ENCODE data around the gene MPPED1.

Gene MPPED1

DNA sequence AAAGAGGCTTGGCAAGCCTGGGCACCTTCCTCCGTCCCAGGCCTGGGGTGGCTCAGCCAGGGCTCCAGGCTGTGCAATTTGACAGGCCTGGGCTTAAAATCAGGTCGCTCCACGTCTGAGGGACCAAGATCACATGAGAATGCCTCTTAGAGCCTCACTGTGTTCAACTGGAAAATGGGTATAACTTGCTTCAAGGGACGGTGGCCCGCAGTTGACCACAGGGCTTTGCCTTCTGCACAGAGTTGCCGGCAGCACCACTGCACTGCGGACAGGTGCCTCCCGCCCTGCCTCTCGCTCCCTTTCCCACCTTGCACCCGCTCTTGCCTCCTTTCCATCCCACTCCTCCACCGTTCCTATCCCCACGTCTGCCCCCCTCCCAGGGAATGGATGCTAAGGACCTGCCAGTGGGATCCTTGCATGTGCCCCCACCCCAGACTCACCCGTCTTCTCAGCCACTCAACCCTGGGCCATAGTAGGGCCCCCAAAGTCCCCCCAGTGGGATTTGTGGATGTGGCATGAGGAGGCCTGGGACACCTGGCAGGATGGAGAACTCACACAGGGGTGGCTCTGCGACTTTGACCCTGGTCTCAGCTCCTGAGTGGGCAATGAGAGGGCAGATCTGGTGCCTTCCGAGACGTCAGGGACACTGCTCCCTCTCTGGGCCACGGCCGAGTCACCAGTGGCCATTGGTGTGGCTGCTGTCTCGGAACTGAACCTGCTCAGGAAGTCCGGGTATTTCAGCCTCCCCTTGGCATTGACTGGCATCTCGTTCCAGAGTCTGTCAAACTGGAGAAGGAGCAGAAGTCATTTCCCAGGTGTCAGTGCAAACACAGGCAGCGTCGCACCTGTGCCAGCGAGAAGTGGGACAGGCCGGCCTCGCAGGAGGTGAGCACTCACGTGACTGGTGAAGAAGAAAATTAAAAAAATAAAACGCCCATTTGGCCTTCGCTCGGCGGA, 128.0 kb downstream of the MPPED1 start:
- no peak overlapping the region for H3K9ac ChIP-seq (ENCODE audit: low read depth, low read length)
- no peak overlapping the region for H3K27ac ChIP-seq (ENCODE audit: low read length)
- H3K4me1 ChIP-seq (ENCODE audit: insufficient read depth, low read length): no peaks in the 10 kb centered on the region
- H3K4me3 ChIP-seq (ENCODE audit: low read length): no peak overlapping the region
- H3K9me3 ChIP-seq (ENCODE audit: insufficient read depth, low read depth, low read length): peaks cover 14% of the 10 kb centered on the region; the same call in 1 of the 2 replicates
- no peaks in the 10 kb centered on the region for H3K36me3 ChIP-seq (ENCODE audit: insufficient read depth, low read depth, low read length)
- no peaks in the 10 kb centered on the region for H3K27me3 ChIP-seq (ENCODE audit: insufficient read depth, low read length)

DNA sequence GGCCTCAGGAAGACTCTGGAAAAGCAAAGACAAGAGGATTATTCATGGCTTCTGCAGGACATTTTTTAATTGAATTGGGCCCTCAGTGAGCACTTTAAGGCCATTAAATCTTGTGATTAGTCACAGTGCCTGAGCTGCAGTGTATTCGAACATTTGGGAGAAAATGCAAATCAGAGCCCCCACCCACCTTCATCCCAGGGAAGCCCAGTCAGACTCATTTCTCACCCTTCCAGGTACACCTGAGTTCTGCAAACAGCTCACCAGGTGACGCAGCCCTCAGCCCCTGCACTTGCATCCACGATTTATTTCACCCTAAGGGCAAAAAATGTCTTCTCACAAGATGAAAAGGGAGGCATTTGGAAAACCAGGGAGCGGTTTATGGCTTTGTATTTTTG, 128.7 kb downstream of the MPPED1 start:
- Histone ChIP-seq H3K27me3 (ENCODE audit: insufficient read depth, low read length) (no peaks in the 10 kb centered on the region), H3K36me3 (ENCODE audit: insufficient read depth, low read depth, low read length) (no peaks in the 10 kb centered on the region), H3K4me3 (ENCODE audit: low read length) (no peak overlapping the region), H3K9ac (ENCODE audit: low read depth, low read length) (no peak overlapping the region), H3K9me3 (ENCODE audit: insufficient read depth, low read depth, low read length) (peaks cover 14% of the 10 kb centered on the region; the same call in 1 of the 2 replicates), H3K27ac (ENCODE audit: low read length) (no peak overlapping the region), H3K4me1 (ENCODE audit: insufficient read depth, low read length) (no peaks in the 10 kb centered on the region)

DNA sequence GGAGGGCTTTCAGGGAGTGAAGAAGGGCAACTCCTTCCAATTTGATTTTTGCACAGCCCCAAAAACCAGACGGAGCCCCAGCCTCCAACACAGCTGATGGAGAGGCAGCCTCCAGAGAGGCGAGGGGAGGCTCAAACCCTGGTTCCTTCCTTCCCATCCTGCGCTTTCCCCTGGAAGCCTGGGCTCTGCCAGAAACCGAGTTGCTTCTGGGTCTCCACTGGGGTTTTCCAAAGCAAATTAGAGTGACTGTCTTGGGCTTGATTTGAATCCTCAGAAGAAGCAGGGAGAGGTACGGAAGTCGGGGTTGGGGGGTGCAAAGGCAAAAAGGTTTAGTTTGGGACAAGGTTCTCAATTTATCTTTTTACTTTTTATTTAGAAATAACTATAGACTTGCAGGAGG, 129.2 kb downstream of the MPPED1 start:
- no peaks in the 10 kb centered on the region for H3K27me3 ChIP-seq (ENCODE audit: insufficient read depth, low read length)
- H3K9ac ChIP-seq (ENCODE audit: low read depth, low read length): no peak overlapping the region
- peaks cover 14% of the 10 kb centered on the region; the same call in 1 of the 2 replicates for H3K9me3 ChIP-seq (ENCODE audit: insufficient read depth, low read depth, low read length)
- H3K4me1 ChIP-seq (ENCODE audit: insufficient read depth, low read length): no peaks in the 10 kb centered on the region
- no peaks in the 10 kb centered on the region for H3K36me3 ChIP-seq (ENCODE audit: insufficient read depth, low read depth, low read length)
- H3K4me3 ChIP-seq (ENCODE audit: low read length): no peak overlapping the region
- H3K27ac ChIP-seq (ENCODE audit: low read length): no peak overlapping the region

DNA sequence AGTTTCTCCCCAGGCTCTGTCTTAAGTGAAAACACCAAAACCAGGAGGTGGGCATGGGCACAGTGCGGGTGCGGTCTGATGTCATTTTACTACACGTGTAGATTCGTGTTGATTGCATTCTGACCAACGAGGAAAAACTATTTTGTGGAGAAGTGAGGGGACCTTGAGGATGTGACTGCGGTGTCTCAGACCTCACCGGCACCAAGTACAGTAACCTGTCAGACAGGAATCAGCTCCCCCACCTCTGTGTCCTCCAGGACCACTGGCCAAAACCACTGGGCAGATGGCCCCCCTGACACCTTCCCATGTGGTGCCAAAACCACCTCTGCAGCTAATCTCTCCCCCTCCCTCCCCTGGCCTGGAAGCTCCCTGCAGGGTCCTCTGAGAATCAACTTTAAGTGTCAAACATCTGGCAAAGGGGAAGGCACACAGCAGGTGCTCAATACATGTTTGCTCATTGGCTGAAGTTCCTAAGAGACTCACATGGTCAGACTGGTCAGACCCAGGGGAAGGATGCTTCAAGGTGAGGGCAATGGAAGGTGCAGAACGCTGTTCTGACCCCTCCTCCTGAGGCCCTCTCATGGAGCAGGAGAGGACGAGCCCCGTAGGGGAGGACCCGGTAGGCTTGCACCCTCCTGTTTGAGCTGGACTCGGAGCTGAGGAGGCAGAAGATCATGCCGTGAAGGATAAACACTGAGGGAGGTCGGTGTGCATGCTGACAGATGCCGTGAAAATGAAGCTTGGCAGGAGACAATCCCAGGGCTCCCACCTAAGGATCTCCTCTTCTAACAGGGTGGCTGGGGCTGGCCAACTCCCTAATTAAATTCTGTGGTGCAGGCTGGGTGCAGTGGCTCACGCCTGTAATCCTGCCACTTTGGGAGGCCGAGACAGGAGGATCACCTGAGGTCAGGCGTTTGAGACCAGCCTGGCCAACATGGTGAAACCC, 129.9 kb downstream of the MPPED1 start:
- no peaks in the 10 kb centered on the region for H3K4me1 ChIP-seq (ENCODE audit: insufficient read depth, low read length)
- H3K27ac ChIP-seq (ENCODE audit: low read length): no peak overlapping the region
- no peaks in the 10 kb centered on the region for H3K36me3 ChIP-seq (ENCODE audit: insufficient read depth, low read depth, low read length)
- no peak overlapping the region for H3K4me3 ChIP-seq (ENCODE audit: low read length)
- H3K9me3 ChIP-seq (ENCODE audit: insufficient read depth, low read depth, low read length): 0 out of 2 replicates have a peak, but pooled peaks cover 9% of the 10 kb centered on the region
- H3K27me3 ChIP-seq (ENCODE audit: insufficient read depth, low read length): no peaks in the 10 kb centered on the region
- no peak overlapping the region for H3K9ac ChIP-seq (ENCODE audit: low read depth, low read length)

DNA sequence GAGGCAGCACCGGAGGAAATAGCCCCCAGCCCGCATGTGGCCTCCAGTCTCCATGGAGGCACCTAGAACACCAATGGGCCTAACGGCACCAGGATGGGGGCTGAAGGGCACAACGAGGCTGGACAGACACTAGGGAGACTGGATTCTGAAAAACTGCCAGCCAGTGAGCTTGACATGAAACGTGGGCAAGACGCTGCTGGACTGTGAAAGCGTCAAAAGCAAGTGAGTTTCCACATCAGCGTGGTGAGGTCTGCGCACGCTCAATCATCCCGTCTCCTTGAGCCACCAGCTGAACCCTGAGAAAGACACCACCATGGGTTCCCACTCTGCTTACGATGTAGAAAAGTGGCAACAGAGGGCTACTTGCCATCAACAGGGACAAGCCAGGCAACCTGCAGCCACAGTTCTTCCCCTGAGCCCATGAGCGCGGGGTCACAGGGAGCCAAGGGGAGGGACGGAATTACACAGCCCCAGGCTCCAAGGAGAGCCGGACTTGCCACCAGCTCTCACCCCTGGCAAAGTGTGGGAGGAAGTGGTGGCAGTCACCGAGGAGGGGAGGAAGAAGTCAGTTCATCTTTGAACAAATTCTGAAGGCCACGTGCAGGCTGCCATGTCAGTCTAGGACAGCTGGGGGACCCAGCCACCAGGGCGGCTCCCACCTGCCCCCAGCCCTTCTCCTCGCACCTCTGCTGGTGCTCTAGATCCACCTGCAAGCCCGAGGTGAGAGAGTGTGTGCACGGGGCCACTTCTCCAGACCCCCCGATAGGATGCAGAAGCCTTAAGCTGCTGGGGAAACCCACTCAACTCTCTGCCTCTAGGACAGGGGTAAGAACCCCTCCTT, 131.1 kb downstream of the MPPED1 start:
- no peaks in the 10 kb centered on the region for H3K9me3 ChIP-seq (ENCODE audit: insufficient read depth, low read depth, low read length)
- H3K27ac ChIP-seq (ENCODE audit: low read length): no peak overlapping the region
- no peak overlapping the region for H3K9ac ChIP-seq (ENCODE audit: low read depth, low read length)
- no peaks in the 10 kb centered on the region for H3K36me3 ChIP-seq (ENCODE audit: insufficient read depth, low read depth, low read length)
- H3K4me3 ChIP-seq (ENCODE audit: low read length): no peak overlapping the region
- H3K4me1 ChIP-seq (ENCODE audit: insufficient read depth, low read length): no peaks in the 10 kb centered on the region
- H3K27me3 ChIP-seq (ENCODE audit: insufficient read depth, low read length): no peaks in the 10 kb centered on the region

DNA sequence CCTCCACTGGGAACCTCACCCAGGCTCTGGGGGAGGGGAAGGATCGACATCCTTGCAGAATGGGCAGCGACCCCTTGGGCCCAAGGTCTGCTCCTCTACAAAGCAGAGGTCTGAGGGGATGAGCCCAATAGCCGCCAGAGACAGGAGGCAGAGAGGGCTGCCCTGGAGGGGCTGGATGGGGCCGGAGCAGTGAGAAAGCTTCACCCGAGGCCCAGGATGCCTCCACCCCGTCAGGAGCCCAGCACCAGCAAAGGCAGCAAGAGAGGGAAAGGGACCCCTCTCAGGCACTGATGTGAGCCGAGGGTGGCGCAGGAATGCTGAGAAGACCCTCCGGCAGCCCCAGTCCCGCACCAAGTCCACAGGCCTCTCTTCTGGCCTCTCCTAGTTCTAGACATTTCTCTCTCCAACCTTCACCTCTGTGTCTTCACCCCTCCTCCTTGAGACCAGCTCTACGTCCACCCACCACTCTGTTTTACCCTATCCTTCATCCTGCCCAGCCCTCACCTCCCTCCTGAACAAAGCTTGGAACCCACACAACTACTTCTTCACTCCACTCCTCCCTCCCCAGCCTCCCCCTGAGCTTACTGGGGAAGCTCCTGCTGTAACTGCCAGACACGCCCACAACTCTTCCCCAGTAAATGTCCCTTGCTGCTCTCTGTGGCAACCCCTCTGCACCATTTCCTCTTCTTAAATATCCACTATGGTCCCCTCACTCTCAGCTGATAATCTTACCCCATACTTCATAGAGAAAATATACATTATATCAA, 131.9 kb downstream of the MPPED1 start:
- Histone ChIP-seq H3K27ac (ENCODE audit: low read length) (no peak overlapping the region), H3K4me3 (ENCODE audit: low read length) (no peak overlapping the region), H3K27me3 (ENCODE audit: insufficient read depth, low read length) (no peaks in the 10 kb centered on the region), H3K9me3 (ENCODE audit: insufficient read depth, low read depth, low read length) (no peaks in the 10 kb centered on the region), H3K36me3 (ENCODE audit: insufficient read depth, low read depth, low read length) (no peaks in the 10 kb centered on the region), H3K9ac (ENCODE audit: low read depth, low read length) (no peak overlapping the region), H3K4me1 (ENCODE audit: insufficient read depth, low read length) (no peaks in the 10 kb centered on the region)

DNA sequence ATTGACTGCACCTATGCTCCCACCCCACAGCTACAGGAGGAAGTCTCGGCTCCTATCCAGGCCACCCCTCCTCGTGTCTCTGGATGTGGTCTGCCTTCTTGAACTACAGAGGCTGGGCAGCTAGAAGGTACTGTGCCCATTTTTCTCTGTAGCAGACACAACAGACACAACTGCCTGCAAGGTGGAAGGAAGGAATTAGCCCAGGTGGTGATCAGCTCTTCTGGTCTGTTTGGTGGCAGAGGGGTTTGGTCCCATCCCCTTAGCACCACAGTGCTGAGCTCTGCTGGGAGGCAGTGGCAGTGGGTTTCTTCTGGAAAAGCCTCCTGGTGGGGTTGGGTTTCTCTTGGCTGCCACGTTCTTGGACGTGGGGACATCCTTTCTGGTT, 132.5 kb downstream of the MPPED1 start:
- Histone ChIP-seq H3K4me1 (ENCODE audit: insufficient read depth, low read length) (no peaks in the 10 kb centered on the region; the same call in 1 of the 2 replicates), H3K36me3 (ENCODE audit: insufficient read depth, low read depth, low read length) (no peaks in the 10 kb centered on the region), H3K27ac (ENCODE audit: low read length) (no peak overlapping the region), H3K9ac (ENCODE audit: low read depth, low read length) (no peak overlapping the region), H3K27me3 (ENCODE audit: insufficient read depth, low read length) (no peaks in the 10 kb centered on the region), H3K9me3 (ENCODE audit: insufficient read depth, low read depth, low read length) (no peaks in the 10 kb centered on the region), H3K4me3 (ENCODE audit: low read length) (no peak overlapping the region)

DNA sequence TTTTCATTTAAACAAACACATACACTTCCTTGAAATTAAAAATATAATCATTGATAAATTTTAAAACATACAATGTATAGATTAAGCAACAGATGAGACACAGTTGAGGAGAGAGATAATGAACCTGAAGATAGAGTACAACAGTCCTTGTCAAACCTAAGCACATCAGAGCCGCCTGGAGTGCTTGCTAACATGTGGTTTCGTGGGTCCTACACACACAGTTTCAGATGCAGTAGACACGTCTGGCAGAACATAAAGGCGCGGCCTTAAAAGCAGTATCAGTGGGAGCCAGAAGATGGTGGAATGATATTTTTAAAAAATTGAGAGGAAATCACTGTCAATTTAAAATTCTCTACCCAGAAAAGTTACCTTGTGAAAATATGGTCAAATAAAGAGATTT, 134.4 kb downstream of the MPPED1 start:
- H3K9me3 ChIP-seq (ENCODE audit: insufficient read depth, low read depth, low read length): no peaks in the 10 kb centered on the region
- H3K36me3 ChIP-seq (ENCODE audit: insufficient read depth, low read depth, low read length): no peaks in the 10 kb centered on the region
- H3K4me3 ChIP-seq (ENCODE audit: low read length): no peak overlapping the region
- no peak overlapping the region for H3K27ac ChIP-seq (ENCODE audit: low read length)
- no peak overlapping the region for H3K9ac ChIP-seq (ENCODE audit: low read depth, low read length)
- H3K27me3 ChIP-seq (ENCODE audit: insufficient read depth, low read length): no peaks in the 10 kb centered on the region
- no peaks in the 10 kb centered on the region; the same call in 1 of the 2 replicates for H3K4me1 ChIP-seq (ENCODE audit: insufficient read depth, low read length)

DNA sequence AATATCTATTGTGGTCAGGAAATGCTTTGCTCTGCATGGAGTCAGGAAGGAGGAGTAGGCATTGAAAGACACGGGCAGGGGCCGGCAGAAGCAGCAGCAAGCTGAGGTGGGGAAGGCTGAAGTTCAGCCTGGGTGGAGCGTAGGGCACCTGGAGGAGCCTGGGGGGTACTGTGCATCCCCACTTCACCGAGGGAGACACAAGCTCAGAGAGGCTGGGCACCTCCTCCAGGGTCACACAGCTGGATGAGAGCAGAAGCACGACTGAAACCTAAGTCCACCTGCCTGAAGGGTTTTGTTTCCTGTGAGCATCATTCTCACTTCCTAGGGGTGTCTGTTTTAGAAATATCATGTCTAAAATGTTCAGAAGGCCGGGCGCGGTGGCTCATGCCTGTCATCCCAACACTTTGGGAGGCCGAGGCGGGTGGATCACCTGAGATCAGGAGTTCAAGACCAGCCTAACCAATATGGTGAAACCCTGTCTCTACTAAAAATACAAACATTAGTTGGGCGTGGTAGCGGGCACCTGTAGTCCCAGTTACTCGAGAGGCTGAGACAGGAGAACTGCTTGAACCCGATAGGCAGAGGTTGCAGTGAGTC, 138.3 kb downstream of the MPPED1 start:
- H3K4me3 ChIP-seq (ENCODE audit: low read length): no peak overlapping the region
- no peak overlapping the region for H3K9ac ChIP-seq (ENCODE audit: low read depth, low read length)
- H3K4me1 ChIP-seq (ENCODE audit: insufficient read depth, low read length): no peaks in the 10 kb centered on the region; the same call in 1 of the 2 replicates
- H3K9me3 ChIP-seq (ENCODE audit: insufficient read depth, low read depth, low read length): no peaks in the 10 kb centered on the region
- H3K27ac ChIP-seq (ENCODE audit: low read length): no peak overlapping the region
- no peaks in the 10 kb centered on the region for H3K36me3 ChIP-seq (ENCODE audit: insufficient read depth, low read depth, low read length)
- no peaks in the 10 kb centered on the region for H3K27me3 ChIP-seq (ENCODE audit: insufficient read depth, low read length)

DNA sequence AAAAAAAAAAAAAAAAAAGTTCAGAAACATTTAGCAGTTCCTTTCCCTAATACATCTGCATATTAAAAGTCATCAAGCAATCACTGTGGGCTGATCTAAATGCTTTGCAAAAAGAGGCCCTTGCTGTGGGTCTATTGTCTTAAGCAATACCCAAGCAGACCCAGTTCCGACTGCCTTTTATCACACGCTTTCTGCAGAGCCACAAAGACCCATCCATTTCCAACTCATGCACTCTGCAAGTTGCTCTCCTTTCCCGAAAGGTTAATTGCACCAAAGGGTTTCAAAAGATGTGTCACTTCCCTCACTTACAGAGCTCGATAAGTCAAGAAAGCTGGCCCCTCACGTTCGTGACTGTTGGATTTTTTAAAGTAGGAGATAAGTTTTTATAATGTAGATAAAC, 138.9 kb downstream of the MPPED1 start:
- Histone ChIP-seq H3K27me3 (ENCODE audit: insufficient read depth, low read length) (no peaks in the 10 kb centered on the region), H3K9ac (ENCODE audit: low read depth, low read length) (no peak overlapping the region), H3K9me3 (ENCODE audit: insufficient read depth, low read depth, low read length) (no peaks in the 10 kb centered on the region), H3K36me3 (ENCODE audit: insufficient read depth, low read depth, low read length) (no peaks in the 10 kb centered on the region), H3K27ac (ENCODE audit: low read length) (no peak overlapping the region), H3K4me3 (ENCODE audit: low read length) (no peak overlapping the region), H3K4me1 (ENCODE audit: insufficient read depth, low read length) (no peaks in the 10 kb centered on the region; the same call in 1 of the 2 replicates)

All from iPS-20b (cell line).